HEK293 (cell line): Measurements from ENCODE around the gene RIPPLY2.

Experiments
- CTCF ChIA-PET: fragments of 350-600 bp; formaldehyde crosslinking; extraction: SDS; loops from one replicate; lab custom pipeline; 2021; ENCODE audit warnings: antibody characterized with exemption; lab: Yijun Ruan, JAX
- POLR2A ChIA-PET: fragments of 300-600 bp; formaldehyde crosslinking; extraction: SDS; loops from one replicate; lab custom pipeline; 2020; ENCODE audit warnings: antibody characterized with exemption, inconsistent platforms; lab: Yijun Ruan, JAX
- H3K27ac ChIP-seq: fragments of 200-500 bp; sonication (Bioruptor generic); 2 replicates; pipeline ENCODE4 v1.5.1; 2014; ENCODE audit warnings: low read depth, low read length, control low read depth, inconsistent platforms; ENCODE audit errors: extremely low read depth
- H3K36me3 ChIP-seq, 2 experiments: fragments of 200-500 bp in 1 of 2; sonication (Bioruptor generic) in 1 of 2; 1 replicate in 1 of 2; 2 replicates in 1 of 2; pipeline ENCODE4 v1.5.1; 2014 to 2017; ENCODE audit warnings: inconsistent platforms in 2 of 2, low read length in 2 of 2; ENCODE audit not compliant: control insufficient read depth in 2 of 2, insufficient read depth in 1 of 2
- H3K4me1 ChIP-seq: fragments of 200-500 bp; sonication (Bioruptor generic); 2 replicates; pipeline ENCODE4 v1.5.1; 2014; ENCODE audit warnings: mild to moderate bottlenecking, low read length, inconsistent platforms; ENCODE audit not compliant: control insufficient read depth, insufficient read depth
- H3K4me3 ChIP-seq: 2 replicates; pipeline ENCODE4 v1.5.1; 2011; ENCODE audit warnings: low read depth, mild to moderate bottlenecking, control low read depth, low read length, moderate library complexity
- H3K9me3 ChIP-seq: fragments of 200-500 bp; sonication (Bioruptor generic); 2 replicates; pipeline ENCODE4 v1.5.1; 2014; ENCODE audit warnings: low read depth, low read length, inconsistent platforms; ENCODE audit not compliant: control insufficient read depth, insufficient read depth
- GFI1B ChIP-seq: fragments of 450-650 bp; formaldehyde crosslinking; IDR thresholded peaks from 2 replicates; pipeline ENCODE4 v1.5.1; 2016; ENCODE audit warnings: missing biosample characterization, missing genetic modification characterization
- GLI4 ChIP-seq: fragments of 450-650 bp; formaldehyde crosslinking; IDR thresholded peaks from 2 replicates; pipeline ENCODE4 v1.5.1; 2016; ENCODE audit warnings: missing biosample characterization, missing genetic modification characterization
- GLIS1 ChIP-seq: fragments of 450-650 bp; formaldehyde crosslinking; IDR thresholded peaks from 2 replicates; pipeline ENCODE4 v1.5.1; 2016; ENCODE audit warnings: missing biosample characterization, missing genetic modification characterization
- KLF10 ChIP-seq: fragments of 450-650 bp; IDR thresholded peaks from 2 replicates; pipeline ENCODE4 v1.5.1; 2018; ENCODE audit warnings: missing biosample characterization, mild to moderate bottlenecking, missing genetic modification characterization
- PRDM1 ChIP-seq: fragments of 450-650 bp; formaldehyde crosslinking; IDR thresholded peaks from 2 replicates; pipeline ENCODE4; 2016; ENCODE audit warnings: missing biosample characterization, missing genetic modification characterization
- TRIM28 ChIP-seq: IDR thresholded peaks from 2 replicates; pipeline ENCODE4 v1.6.1; 2011; ENCODE audit warnings: low read length, control low read depth, borderline replicate concordance
- ZBTB17 ChIP-seq: fragments of 450-650 bp; formaldehyde crosslinking; IDR thresholded peaks from 2 replicates; pipeline ENCODE4 v1.5.1; 2016; ENCODE audit warnings: missing biosample characterization, missing genetic modification characterization
- ZBTB20 ChIP-seq: fragments of 450-650 bp; formaldehyde crosslinking; IDR thresholded peaks from 2 replicates; pipeline ENCODE4 v1.5.1; 2016; ENCODE audit warnings: missing biosample characterization, missing genetic modification characterization
- ZBTB21 ChIP-seq: fragments of 450-650 bp; formaldehyde crosslinking; IDR thresholded peaks from 2 replicates; pipeline ENCODE4 v1.5.1; 2017; ENCODE audit warnings: missing biosample characterization, missing genetic modification characterization
- ZFHX2 ChIP-seq: fragments of 450-650 bp; formaldehyde crosslinking; conservative IDR thresholded peaks from 2 replicates; pipeline ENCODE4 v1.5.1; 2016; ENCODE audit warnings: missing biosample characterization, missing genetic modification characterization
- ZFP69B ChIP-seq: fragments of 450-650 bp; formaldehyde crosslinking; IDR thresholded peaks from 2 replicates; pipeline ENCODE4 v1.5.1; 2016; ENCODE audit warnings: missing biosample characterization, missing genetic modification characterization
- ZIC2 ChIP-seq: fragments of 450-650 bp; formaldehyde crosslinking; IDR thresholded peaks from 2 replicates; pipeline ENCODE4 v1.5.1; 2016; ENCODE audit warnings: missing biosample characterization, missing genetic modification characterization
- ZNF133 ChIP-seq: fragments of 450-650 bp; formaldehyde crosslinking; IDR thresholded peaks from 2 replicates; pipeline ENCODE4 v1.5.1; 2016; ENCODE audit warnings: missing biosample characterization, missing genetic modification characterization
- ZNF157 ChIP-seq: fragments of 450-650 bp; formaldehyde crosslinking; IDR thresholded peaks from 2 replicates; pipeline ENCODE4 v1.5.1; 2016; ENCODE audit warnings: missing biosample characterization, missing genetic modification characterization
- ZNF24 ChIP-seq: fragments of 450-650 bp; formaldehyde crosslinking; IDR thresholded peaks from 2 replicates; pipeline ENCODE4 v1.5.1; 2016; ENCODE audit warnings: missing biosample characterization, missing genetic modification characterization
- ZNF292 ChIP-seq: fragments of 450-650 bp; formaldehyde crosslinking; IDR thresholded peaks from 2 replicates; pipeline ENCODE4 v1.5.1; 2016; ENCODE audit warnings: low read depth, missing biosample characterization, missing genetic modification characterization, borderline replicate concordance
- ZNF391 ChIP-seq: fragments of 450-650 bp; formaldehyde crosslinking; IDR thresholded peaks from 2 replicates; pipeline ENCODE4 v1.5.1; 2016; ENCODE audit warnings: low read depth, missing biosample characterization, missing genetic modification characterization, borderline replicate concordance
- ZNF394 ChIP-seq: fragments of 450-650 bp; formaldehyde crosslinking; IDR thresholded peaks from 2 replicates; pipeline ENCODE4 v1.5.1; 2016; ENCODE audit warnings: missing biosample characterization, missing genetic modification characterization, mild to moderate bottlenecking, moderate library complexity, borderline replicate concordance
- ZNF473 ChIP-seq: fragments of 450-650 bp; formaldehyde crosslinking; IDR thresholded peaks from 2 replicates; pipeline ENCODE4 v1.5.1; 2017; ENCODE audit warnings: missing biosample characterization, missing genetic modification characterization
- ZNF48 ChIP-seq: fragments of 450-650 bp; formaldehyde crosslinking; IDR thresholded peaks from 2 replicates; pipeline ENCODE4 v1.5.1; 2016; ENCODE audit warnings: missing biosample characterization, missing genetic modification characterization
- ZNF561 ChIP-seq: fragments of 450-650 bp; IDR thresholded peaks from 2 replicates; pipeline ENCODE4 v1.5.1; 2018; ENCODE audit warnings: missing biosample characterization, missing genetic modification characterization, borderline replicate concordance
- ZNF623 ChIP-seq: fragments of 450-650 bp; formaldehyde crosslinking; IDR thresholded peaks from 2 replicates; pipeline ENCODE4 v1.5.1; 2016; ENCODE audit warnings: missing biosample characterization, missing genetic modification characterization
- ZNF654 ChIP-seq: fragments of 450-650 bp; formaldehyde crosslinking; IDR thresholded peaks from 2 replicates; pipeline ENCODE4 v1.5.1; 2016; ENCODE audit warnings: low read depth, missing biosample characterization, missing genetic modification characterization
- ZNF76 ChIP-seq: fragments of 450-650 bp; formaldehyde crosslinking; IDR thresholded peaks from 2 replicates; pipeline ENCODE4; 2016; ENCODE audit warnings: low read depth, missing biosample characterization, missing genetic modification characterization, borderline replicate concordance
- ZNF791 ChIP-seq: fragments of 450-650 bp; formaldehyde crosslinking; IDR thresholded peaks from 2 replicates; pipeline ENCODE4 v1.5.1; 2016; ENCODE audit warnings: missing biosample characterization, missing genetic modification characterization
- ZNF792 ChIP-seq: fragments of 450-650 bp; formaldehyde crosslinking; IDR thresholded peaks from 2 replicates; pipeline ENCODE4 v1.5.1; 2016; ENCODE audit warnings: missing biosample characterization, missing genetic modification characterization
- ZNF837 ChIP-seq: fragments of 450-650 bp; formaldehyde crosslinking; IDR thresholded peaks from 2 replicates; pipeline ENCODE4 v1.5.1; 2016; ENCODE audit warnings: missing biosample characterization, missing genetic modification characterization
- ZNF843 ChIP-seq: fragments of 450-650 bp; formaldehyde crosslinking; IDR thresholded peaks from 2 replicates; pipeline ENCODE4 v1.5.1; 2016; ENCODE audit warnings: missing biosample characterization, missing genetic modification characterization
- TF ChIP-seq, protein P1 (sequence below): fragments of 450-650 bp; formaldehyde crosslinking; conservative IDR thresholded peaks from 2 replicates; pipeline ENCODE4 v1.5.1; 2016; ENCODE audit warnings: low read depth, missing biosample characterization, missing genetic modification characterization
- TF ChIP-seq, protein P2 (sequence below): fragments of 450-650 bp; formaldehyde crosslinking; IDR thresholded peaks from 2 replicates; pipeline ENCODE4 v1.5.1; 2016; ENCODE audit warnings: missing biosample characterization, missing genetic modification characterization
- TF ChIP-seq, protein P3 (sequence below): fragments of 450-650 bp; formaldehyde crosslinking; IDR thresholded peaks from 2 replicates; pipeline ENCODE4 v1.5.1; 2016; ENCODE audit warnings: missing biosample characterization, missing genetic modification characterization

The RIPPLY2 gene

DNA sequence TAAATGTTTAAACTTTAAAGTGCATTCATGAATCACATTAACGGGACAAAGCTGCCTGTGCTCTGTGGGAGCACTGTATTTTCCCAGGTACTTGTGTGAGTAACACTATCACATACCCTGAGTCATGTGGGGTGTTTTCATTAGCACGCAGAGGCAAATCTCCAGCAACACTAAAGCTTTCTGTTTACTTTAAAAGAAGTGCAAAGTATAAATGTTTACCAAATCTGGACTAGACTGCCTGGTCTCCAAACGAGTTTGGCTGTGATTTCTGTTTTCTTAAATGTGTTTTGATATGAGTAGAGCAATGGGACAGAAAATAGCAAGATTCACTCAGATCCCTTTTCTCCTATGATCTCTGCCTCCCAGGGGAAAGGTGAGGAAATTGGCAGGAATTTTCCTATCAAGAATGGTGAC is 28.8 kb upstream of the RIPPLY2 start:
- TF ChIP-seq ZIC2 (tag by site-specific recombination) = peak; percentile 34; the same call in 1 of the 2 replicates
- TF ChIP-seq, protein P1, sequence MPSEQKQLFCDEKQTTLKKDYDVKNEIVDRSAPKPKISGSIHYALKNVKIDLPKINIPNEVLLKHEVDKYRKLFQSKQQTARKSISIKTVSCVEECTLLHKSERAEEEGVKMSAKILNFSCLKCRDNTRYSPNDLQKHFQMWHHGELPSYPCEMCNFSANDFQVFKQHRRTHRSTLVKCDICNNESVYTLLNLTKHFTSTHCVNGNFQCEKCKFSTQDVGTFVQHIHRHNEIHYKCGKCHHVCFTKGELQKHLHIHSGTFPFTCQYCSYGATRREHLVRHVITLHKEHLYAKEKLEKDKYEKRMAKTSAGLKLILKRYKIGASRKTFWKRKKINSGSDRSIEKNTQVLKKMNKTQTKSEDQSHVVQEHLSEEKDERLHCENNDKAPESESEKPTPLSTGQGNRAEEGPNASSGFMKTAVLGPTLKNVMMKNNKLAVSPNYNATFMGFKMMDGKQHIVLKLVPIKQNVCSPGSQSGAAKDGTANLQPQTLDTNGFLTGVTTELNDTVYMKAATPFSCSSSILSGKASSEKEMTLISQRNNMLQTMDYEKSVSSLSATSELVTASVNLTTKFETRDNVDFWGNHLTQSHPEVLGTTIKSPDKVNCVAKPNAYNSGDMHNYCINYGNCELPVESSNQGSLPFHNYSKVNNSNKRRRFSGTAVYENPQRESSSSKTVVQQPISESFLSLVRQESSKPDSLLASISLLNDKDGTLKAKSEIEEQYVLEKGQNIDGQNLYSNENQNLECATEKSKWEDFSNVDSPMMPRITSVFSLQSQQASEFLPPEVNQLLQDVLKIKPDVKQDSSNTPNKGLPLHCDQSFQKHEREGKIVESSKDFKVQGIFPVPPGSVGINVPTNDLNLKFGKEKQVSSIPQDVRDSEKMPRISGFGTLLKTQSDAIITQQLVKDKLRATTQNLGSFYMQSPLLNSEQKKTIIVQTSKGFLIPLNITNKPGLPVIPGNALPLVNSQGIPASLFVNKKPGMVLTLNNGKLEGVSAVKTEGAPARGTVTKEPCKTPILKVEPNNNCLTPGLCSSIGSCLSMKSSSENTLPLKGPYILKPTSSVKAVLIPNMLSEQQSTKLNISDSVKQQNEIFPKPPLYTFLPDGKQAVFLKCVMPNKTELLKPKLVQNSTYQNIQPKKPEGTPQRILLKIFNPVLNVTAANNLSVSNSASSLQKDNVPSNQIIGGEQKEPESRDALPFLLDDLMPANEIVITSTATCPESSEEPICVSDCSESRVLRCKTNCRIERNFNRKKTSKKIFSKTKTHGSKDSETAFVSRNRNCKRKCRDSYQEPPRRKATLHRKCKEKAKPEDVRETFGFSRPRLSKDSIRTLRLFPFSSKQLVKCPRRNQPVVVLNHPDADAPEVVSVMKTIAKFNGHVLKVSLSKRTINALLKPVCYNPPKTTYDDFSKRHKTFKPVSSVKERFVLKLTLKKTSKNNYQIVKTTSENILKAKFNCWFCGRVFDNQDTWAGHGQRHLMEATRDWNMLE (tag by site-specific recombination) = 0 out of 2 replicates have a peak, but pooled peaks have one; percentile 16
- peak; percentile 42; the same call in 1 of the 2 replicates for TF ChIP-seq TRIM28
- TF ChIP-seq ZNF48 (tag by site-specific recombination) = no peak
- no peak for TF ChIP-seq ZNF157 (tag by site-specific recombination)
- TF ChIP-seq ZNF24 (tag by site-specific recombination) = peak; percentile 23; the same call in 1 of the 2 replicates
- TF ChIP-seq GLIS1 = peak; percentile 26; the same call in 1 of the 2 replicates
- no peak for TF ChIP-seq ZNF837 (tag by site-specific recombination)
- peak; percentile 65 for TF ChIP-seq PRDM1 (tag by site-specific recombination)
- peak; percentile 74 for TF ChIP-seq GFI1B
- 0 out of 2 replicates have a peak, but pooled peaks have one; percentile 22 for TF ChIP-seq ZBTB17 (tag by site-specific recombination)
- no peak overlapping the region for H3K4me3 ChIP-seq
- H3K4me1 ChIP-seq = peaks cover 4% of the 10 kb centered on the region; the same call in 1 of the 2 replicates
- no peaks in the 10 kb centered on the region for H3K9me3 ChIP-seq
- H3K27ac ChIP-seq = no peak overlapping the region
- no peaks in the 10 kb centered on the region for H3K36me3 ChIP-seq
- POLR2A ChIA-PET = no interaction called here
- CTCF ChIA-PET = no interaction called here

DNA sequence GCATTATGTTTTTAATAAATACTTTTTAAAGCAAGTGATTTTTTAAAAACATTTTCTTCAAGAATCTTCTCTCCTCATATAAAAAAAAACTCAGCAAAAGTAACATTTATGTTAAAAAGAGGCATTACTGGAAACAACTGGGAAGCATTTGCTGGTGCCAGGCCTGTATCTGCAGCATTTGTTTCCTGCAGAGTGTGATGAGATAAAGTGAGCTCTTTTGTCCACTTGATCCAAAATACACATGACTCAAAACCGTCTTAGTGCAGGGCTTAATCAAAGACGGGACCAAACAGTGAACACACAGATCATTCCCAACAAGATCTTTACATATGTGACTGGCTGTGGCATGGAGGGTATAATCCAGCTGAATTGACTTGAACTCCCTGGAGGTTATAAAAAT is 28.3 kb upstream of the RIPPLY2 start:
- ChIA-PET POLR2A (interaction anchor here (0.7 kb wide), 1 partner anchor 192 kb away, joined by 3 read pairs; no protein-coding TSS in a partner anchor), CTCF (interaction anchor here (0.6 kb wide), 1 partner anchor 35 kb away, joined by 4 read pairs; no protein-coding TSS in a partner anchor)
- peaks cover 4% of the 10 kb centered on the region; the same call in 1 of the 2 replicates for H3K4me1 ChIP-seq

DNA sequence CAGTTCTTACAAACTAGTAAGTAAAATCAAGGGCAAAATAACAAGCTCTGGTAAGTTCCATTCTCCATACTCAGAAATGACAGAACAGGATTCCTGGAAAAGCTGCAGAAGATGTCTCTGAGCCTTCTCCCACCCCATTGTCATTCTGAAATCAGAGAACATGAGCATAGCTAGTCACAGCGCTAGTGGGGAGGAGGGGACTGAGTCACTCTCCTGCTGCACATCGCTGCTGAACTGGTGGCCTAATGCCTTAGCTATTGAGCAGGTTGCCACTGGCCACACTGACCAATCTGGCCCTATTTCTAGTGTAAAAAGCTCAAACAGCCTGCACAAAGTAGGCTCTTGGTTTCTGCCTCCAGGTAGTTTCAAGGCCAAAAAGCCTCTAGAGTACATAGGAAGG is 26.1 kb upstream of the RIPPLY2 start:
- POLR2A ChIA-PET = interaction anchor here (1.1 kb wide), 1 partner anchor 32 kb away, joined by 4 read pairs; the partner anchor contains the start of gene CYB5R4
- H3K27ac ChIP-seq = no peak overlapping the region
- CTCF ChIA-PET = interaction anchor here (1.1 kb wide), 1 partner anchor 18 kb away, joined by 4 read pairs; no protein-coding TSS in a partner anchor
- no peaks in the 10 kb centered on the region for H3K9me3 ChIP-seq
- no peaks in the 10 kb centered on the region for H3K36me3 ChIP-seq
- H3K4me3 ChIP-seq = no peak overlapping the region
- H3K4me1 ChIP-seq = peaks cover 4% of the 10 kb centered on the region; the same call in 1 of the 2 replicates
- TF ChIP-seq ZFHX2 (tag by site-specific recombination) (no peak), ZNF76 (no peak), ZNF561 (tag by site-specific recombination) (no peak), KLF10 (tag by site-specific recombination) (no peak), ZNF791 (tag by site-specific recombination) (no peak), ZNF837 (tag by site-specific recombination) (no peak), ZNF292 (tag by site-specific recombination) (no peak), ZNF843 (tag by site-specific recombination) (no peak), ZNF391 (tag by site-specific recombination) (no peak), ZNF623 (tag by site-specific recombination) (no peak)
- TF ChIP-seq, protein P2, sequence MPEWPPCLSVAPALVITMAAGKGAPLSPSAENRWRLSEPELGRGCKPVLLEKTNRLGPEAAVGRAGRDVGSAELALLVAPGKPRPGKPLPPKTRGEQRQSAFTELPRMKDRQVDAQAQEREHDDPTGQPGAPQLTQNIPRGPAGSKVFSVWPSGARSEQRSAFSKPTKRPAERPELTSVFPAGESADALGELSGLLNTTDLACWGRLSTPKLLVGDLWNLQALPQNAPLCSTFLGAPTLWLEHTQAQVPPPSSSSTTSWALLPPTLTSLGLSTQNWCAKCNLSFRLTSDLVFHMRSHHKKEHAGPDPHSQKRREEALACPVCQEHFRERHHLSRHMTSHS = no peak

More for the DNA sequence above, 28.3 kb upstream of the RIPPLY2 start:
- H3K36me3 ChIP-seq = no peaks in the 10 kb centered on the region
- no peaks in the 10 kb centered on the region for H3K9me3 ChIP-seq
- H3K27ac ChIP-seq = no peak overlapping the region
- no peak for TF ChIP-seq ZNF654 (tag by site-specific recombination)
- no peak for TF ChIP-seq ZFP69B (tag by site-specific recombination)
- TF ChIP-seq, protein P3, sequence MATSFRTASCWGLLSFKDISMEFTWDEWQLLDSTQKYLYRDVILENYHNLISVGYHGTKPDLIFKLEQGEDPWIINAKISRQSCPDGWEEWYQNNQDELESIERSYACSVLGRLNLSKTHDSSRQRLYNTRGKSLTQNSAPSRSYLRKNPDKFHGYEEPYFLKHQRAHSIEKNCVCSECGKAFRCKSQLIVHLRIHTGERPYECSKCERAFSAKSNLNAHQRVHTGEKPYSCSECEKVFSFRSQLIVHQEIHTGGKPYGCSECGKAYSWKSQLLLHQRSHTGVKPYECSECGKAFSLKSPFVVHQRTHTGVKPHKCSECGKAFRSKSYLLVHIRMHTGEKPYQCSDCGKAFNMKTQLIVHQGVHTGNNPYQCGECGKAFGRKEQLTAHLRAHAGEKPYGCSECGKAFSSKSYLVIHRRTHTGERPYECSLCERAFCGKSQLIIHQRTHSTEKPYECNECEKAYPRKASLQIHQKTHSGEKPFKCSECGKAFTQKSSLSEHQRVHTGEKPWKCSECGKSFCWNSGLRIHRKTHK (tag by site-specific recombination) = no peak
- TF ChIP-seq ZBTB21 = no peak
- TF ChIP-seq ZNF473 (tag by site-specific recombination) = no peak
- no peak for TF ChIP-seq ZNF792 (tag by site-specific recombination)
- no peak for TF ChIP-seq ZBTB20 (tag by site-specific recombination)
- TF ChIP-seq ZNF394 (tag by site-specific recombination) = no peak
- TF ChIP-seq GLI4 (tag by site-specific recombination) = no peak
- TF ChIP-seq ZNF837 (tag by site-specific recombination) = no peak
- no peak for TF ChIP-seq ZNF133 (tag by site-specific recombination)
- no peak overlapping the region for H3K4me3 ChIP-seq
